ENCODE measurements around the gene PRR16.

PRR16 gene

DNA sequence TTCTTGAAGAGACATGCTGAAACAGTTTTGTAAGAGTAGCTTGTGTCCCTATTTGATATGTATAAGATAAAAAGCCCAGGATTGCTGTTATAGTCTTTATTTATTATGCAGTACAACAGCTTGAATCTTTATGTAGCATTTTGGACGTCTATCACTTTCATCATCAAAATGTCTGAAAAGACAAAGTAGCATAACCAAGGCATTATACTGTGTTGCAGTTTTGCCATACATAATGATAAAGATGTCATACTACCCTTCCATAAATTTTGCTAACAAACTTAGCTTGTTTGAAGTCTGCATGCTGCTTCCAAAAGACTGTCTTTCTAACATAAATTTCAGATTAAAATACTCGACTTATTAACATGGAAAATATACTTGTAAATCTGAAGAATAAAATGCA is 127.8 kb downstream of the PRR16 start:
- DNase-seq: no peak

DNA sequence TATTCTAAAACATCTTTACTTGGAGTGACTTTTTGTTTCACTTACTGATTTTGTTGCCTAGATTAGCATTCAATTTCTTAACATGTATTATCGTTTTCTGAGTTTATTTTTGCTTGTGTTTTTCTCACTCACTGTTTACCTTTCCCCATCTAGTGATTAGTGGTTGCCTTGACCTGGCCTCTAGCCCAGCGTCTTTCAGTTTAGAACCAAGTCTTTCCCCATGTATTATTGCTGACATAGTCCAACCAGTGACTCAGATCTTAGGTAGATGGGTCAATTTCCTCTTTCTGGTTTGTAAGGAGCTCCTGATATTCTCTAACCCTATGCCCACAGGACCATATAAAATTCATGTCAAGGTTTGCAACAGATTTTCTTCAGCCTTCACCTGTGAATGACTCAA is 135.5 kb downstream of the PRR16 start:
- DNase-seq: no peak

DNA sequence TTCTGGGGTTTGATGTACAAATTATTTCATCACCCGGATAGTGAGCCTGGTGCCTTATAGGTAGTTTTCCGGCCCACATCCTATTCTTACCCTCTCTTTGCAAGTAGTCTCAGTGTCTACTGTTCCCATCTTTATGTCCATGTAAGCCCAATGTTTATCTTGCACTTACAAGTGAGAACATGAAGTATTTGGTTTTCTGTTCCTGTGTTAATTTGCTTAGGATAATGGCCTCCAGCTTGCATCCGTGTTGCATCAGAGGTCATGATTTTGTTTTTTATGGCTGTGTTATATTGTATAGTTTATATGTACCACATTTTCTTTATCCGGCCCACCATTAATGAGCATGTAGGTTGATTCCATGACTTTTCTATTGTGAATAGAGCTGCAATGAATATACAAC is 136.5 kb downstream of the PRR16 start:
- DNase-seq: no peak

DNA sequence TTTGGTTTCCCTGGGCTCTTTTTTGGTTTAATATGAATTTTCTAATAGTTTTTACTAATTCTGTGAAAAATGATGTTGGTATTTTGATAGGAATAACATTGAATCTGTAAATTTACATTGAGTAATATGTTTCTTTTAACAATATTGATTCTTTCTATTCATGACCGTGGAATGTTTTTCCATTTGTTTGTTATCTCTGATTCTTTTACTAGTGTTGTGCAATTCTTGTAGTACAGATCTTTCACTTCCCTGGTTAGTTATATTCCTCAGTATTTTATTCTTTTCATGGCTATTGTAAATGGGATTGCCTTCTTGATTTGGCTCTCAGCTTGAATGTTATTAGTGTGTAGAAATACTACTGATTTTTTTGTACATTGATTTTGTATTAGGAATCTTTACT is 137.9 kb downstream of the PRR16 start:
- DNase-seq: no peak

DNA sequence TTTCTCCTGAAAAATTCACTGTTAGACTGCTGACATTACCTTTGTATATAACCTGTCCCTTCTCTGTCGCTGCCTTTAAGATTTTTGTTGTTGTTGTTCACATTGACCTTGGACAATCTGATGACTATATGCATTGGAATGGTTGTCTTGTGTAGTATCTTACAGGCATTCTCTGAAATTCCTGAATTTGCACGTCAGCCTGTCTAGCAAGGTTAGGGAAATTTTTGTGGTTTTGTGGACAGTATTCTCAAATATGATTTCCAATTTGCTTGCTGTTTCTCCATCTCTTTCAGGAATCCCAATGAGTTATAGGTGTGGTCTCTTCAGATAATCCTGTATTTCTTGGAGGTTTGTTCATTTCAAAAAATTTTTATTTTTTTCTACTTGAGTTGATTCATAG is 140.8 kb downstream of the PRR16 start:
- no peak for DNase-seq

DNA sequence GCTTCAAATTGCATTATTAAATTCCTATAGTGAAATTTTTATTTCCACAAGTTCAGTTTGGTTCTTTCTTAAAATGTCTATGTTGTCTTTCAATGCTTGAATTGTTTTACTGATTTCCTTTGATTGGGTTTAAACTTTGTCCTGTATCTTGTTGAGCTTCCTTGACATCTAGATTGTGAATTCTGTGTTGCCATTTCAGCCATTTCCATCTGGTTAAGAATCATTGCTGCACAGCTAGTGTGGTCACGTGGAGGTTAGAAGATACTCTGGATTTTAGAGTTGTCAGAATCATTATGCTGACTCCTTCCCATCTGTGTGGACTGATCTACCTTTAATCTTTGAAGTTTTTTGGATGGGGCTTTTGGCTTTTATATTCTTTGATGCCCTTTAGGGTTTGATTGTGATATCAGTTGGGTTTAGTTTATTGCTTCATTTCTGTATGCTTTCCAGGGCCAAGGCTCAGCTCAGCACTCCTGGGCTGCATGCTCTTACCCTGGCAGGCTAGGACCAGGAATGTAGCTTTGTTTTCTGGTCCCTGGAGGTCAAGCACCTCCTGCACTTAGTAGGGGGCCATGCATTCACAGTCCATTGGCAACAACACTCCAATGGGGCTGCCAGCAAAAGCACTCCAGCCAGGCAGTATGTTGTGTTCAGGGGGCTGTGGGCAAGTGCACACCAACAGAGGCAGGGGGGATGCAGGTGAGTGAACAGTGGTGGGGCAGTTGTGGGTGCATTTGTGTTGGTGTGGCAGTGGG is 141.4 kb downstream of the PRR16 start:
- DNase-seq: no peak

DNA sequence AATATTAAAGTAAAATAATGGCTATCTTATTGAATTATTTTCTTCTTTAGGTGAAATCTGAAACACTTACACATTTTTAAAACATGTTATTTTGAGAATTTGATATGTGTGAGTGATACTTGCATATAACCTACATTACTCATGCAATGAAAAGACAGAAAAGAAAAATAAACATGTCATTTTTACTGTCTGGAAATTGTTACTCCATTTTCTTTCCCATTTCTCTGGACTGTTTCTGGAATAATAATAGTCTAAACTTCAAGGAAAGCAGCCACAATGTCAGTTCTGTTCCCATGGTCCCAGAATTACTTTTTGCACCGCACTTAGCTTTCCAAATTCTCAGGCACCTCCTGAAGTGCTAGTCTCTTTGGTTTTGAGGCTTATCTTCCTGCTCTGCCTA is 145.5 kb downstream of the PRR16 start:
- DNase-seq: no peak

DNA sequence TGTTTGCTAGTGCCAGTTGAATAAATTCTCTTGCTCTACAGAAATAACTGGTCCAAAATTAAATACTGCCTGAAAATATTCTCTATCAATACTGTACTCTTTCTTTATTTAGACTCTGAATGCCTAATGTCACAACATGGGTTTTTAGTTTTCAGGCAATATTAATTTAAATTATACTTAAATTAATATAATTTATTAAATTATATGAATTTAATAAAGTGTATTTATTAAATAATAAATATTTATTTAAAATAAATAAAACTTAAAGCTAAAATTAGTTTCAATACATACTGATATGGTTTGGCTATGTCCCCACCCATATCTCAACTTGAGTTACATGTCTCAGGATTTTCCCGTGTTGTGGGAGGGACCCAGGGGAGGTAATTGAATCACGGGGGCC is 146.0 kb downstream of the PRR16 start:
- DNase-seq: no peak

DNA sequence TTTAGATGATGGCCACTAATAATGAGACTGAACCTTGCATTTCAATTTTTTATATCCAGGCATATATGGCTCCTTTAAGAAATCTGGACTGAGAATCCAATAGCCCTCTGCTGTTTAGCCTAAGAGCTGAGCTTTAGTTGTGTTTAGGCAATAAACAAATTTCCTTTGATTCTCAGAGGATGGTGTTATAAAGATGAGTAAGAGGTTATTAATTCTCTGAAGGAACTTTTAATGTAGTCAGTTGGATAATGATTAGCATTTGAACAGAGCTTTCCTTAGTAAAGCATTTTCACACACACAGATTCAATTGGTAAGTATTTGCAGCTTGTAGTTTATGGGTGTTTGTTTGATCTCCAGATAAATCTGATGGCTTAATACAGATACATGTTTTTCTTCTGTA is 149.6 kb downstream of the PRR16 start:
- DNase-seq: no peak

DNA sequence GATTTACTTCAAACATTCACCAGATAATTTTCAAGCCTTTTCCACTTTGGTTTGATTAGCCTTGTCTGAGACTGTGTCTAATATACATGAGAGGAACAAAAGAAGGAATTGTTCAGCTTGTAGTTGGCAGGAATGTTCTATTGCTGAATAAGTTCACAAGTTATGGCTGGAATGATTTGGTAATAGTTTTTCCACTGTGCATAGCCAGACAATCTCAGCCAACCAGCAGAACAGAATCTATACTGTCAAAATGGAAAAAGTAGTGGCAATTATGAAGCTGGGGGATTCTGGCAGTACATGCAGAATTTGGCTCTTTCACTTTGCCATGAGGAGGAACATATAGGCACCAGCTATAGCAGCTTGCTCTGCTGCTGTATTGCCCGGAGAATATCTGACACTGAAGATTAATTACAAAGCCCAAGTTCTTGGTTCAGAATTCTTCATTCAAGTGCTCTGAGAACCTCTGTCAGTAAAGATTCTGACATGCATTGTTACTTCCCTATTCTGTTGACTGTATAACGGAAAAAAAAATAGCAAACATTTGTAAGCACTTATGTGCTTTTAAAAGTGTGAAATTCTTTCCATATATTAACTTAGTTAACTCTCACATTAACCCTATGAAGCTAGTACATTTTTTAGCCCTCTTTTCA is 150.6 kb downstream of the PRR16 start:
- no peak for DNase-seq

DNA sequence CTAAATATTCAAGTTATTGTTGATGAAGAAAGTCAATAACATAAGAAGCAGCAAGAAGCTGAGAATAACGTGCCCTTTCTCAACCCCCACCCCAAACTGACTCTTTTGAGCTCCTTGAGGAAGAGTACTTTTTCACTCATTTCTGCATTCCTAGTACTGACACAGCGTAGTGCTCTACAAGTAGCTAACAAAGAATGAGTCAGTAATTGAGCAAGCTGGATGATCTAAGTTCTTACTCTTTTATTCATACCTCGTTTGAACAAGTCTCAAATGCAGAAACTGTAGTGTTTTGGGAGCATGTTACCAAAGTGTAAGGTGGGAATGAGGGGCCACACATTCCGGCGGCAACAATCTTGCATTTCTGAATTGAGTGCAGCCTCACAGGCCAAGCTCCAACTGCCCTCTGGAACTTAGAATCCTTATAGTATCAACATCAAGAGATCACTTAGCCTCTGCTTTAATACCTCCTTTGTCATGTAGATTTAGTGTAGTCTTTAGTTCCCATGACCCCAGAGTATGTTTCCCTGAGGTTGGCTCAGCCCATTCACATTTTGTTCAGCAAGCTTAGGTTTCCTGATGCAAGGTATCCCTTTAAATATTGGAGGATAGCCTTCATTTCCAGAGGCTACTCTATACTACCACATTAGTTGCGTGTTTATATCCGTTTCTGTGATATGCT is 152.0 kb downstream of the PRR16 start:
- no peak for DNase-seq

DNA sequence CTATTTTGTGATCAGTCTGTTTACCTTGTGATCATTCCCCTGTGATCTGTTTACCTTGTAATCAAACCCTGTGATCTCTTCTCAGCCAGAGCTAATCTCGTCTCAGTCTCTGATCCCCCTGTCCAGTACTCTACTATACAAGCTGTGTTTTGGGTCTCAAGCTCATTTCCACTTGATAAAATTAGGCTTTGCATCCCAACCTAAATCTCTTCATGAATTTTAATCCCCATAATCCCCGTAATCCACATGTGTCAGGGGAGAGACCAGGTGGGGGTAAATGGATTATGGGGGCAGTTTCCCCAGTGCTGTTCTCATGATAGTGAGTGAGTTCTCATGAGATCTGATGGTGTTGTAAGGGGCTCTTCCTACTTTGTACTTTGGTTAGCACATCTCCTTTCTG is 157.2 kb downstream of the PRR16 start:
- DNase-seq: no peak

DNA sequence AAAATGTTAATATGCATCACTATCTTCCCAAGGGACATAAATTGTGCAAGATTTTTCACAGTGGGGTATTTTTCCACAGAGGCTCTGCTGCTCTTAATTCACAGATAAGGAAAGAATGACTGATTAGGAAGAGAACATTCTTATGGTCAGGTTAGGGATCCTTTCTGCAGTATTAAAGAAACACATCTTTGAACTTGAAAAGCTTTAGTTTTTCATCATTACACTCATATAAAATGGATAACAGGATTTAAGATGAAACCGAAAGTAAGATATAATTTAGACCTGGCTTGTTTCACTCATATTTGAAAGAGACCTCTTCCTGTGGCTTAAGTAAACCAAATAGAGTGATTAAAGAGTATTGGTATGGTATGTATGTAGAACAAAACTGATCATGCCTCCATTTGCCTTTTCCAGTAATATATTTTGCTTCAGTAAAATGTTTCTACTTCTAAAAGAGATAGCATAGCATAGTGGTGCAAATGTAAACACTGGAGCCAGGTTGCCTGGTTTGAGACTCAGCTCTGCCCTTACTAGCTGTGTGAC is 160.0 kb downstream of the PRR16 start:
- DNase-seq: no peak

DNA sequence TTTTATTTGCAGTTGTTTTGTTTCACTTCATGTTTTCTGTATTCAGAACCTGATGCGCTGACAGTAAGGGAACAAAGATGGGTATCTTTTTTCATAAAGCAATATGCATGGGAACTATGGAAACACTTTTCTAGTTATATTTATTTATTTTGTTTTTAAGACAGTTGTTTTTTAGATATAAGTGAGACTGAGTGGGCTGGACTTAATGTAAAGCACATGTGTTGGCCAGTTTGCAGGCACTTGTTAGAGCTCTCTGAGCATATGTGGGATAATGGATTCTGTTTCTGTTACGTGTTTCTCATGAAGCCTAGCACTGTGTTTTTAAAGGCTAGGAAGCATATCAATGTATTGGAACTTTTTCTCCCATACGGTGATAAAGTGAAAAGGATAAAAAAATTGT is 164.1 kb downstream of the PRR16 start:
- no peak for DNase-seq

DNA sequence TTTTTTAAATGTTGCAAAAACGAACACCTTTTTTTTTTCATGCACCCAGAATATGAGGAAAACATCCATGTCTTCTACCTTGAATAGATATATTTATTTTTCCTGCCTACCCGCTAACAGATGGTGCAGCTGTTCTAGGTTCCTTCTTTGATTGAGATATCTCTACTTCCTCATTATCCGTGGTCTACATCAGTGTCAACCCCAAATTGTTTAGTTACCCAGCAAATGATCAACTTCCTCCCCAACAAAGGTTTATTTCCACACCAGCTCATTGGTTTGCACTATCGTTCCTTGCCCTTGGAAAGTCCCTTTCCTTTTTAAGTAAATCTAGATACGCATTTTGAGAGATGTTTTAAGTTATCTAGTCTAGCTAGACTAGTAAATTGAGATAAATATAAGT is 166.4 kb downstream of the PRR16 start:
- no peak for DNase-seq

DNA sequence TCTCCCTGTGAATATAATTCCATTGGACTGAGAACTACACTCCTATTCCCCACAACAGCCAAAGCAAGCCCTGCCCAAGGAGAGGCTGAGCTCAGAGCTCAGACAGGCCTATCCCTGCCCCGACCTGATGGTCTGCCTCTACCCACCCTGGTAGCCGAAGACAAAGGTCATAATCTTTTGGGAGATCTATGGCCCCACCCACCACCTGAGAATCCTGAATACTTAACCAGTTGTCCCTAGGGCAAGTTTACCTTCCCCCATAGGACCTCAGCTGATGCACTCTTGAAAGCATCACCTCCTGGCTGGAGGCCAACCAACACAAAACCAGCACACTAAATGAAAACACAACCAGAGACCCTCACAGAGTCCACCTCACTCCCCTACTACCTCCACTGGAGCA is 167.5 kb downstream of the PRR16 start:
- DNase-seq: no peak

DNA sequence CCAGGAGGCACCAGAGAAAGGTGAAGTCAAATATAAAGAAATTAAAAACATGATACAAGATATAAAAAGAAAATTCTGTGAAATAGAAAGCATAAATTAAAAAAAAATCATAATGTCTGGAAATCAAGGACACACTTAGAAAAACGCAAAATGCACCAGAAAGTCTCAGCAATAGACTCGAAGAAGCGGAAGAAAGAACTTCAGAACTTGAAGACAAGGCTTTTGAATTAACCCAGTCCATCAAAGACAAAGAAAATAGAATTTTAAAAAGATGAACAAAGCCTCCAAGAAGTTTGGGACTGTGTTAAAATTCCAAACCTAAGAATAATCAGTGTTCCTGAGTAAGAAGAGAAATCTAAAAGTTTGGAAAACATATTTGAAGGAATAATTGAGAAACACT is 168.3 kb downstream of the PRR16 start:
- DNase-seq: no peak

DNA sequence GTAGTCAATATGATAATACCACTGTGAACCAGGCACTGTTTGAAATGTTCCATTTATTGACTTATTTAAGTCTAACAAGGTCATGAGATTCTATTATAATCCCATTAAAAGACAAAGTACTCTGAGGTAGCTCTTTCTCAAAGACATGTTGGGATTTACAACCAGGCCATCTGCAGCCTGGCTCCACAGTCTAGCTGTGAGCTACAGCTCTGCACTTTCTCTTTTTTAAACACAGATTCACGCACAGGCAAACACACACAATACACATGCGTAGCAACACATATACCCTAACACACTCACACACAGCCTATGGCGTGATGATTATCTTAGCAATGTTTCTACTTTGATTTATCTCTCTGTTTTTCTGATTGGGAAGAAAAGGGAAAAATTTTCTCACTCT is 174.3 kb downstream of the PRR16 start:
- DNase-seq: no peak

DNA sequence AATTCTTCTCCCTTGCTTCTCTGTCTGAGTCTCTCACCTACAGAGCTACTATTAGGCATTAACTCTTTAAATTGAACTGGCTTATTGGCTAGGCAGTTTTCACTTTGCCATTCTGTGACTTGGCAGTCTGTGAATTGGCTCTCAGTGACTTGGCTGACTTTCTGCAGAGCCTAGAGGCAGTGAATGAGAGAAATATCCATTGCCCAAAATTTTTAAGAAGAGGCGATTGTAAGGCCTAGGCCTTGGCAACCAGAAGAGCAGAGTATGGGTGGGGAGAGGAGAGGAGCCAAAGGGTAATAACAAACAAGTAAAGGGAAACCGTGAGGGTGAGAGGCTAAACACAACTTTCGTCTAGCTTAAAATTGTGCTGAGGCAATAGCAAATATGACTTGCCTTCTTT is 176.7 kb downstream of the PRR16 start:
- DNase-seq: no peak

DNA sequence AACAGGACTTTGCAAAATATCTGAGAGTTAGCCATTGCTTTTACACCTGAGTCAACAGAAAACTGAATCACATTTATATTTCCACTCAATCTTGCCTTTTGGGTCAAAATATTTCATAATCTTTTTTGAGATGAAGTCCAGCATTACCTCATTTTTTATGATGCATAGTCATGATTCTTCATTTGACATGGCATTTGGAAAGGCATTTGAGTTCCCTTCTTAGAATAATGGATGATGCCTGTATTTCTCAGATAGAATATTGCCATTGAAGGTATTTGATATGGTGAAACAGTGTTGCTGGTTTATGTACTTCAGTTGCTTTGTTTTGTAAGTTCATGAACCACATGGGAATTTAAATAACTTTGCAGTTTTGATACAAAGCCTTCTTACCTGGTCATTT is 180.4 kb downstream of the PRR16 start:
- no peak for DNase-seq

DNA sequence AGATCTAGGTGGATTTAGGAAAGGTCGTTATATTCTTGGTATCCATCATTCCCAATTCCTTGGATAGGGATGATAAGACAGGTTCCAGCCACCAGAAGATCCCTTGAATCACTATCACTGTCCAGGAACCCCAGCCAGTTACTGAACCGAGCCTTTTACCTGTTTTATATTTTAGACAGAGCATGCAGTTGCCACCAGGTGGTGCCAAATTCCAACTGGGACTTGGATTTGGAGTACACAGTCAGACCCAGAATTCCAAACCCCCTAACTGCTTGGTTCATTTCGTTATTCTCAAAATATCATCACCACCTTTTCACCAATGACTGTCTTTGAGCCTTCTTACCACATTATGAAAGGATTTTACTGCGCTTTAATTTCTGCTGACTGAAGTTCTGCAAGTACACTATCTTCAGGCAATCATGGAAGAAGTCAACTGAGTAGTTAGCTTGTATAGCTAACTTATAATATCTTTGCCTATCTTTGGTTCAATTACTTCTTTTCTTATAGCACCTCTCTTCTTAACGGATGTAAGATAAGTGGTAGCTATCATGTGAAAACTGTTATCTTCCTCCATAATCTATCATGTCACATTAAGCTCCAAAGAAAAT is 191.8 kb downstream of the PRR16 start:
- peak in 1 of 2 experiments; percentile 4 for DNase-seq

DNA sequence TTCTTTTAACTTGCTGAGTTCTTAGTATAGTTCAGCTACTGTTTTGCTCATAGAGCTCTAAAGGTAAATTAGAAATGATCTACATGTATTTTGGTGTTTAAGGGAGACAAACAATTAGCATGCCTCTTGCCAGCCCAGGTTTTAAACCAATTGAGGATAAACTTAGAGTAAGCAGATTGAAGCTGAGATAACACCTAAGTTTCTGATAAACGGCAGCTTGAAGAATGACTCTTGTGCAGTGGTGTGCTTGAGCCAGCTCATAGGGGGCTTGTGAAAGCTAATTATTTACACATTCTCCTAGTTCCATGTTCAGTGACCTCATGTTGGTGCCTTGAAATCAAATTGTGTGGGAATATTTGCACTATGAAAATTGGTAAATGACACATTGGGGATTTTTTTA is 193.0 kb downstream of the PRR16 start:
- DNase-seq: no peak

DNA sequence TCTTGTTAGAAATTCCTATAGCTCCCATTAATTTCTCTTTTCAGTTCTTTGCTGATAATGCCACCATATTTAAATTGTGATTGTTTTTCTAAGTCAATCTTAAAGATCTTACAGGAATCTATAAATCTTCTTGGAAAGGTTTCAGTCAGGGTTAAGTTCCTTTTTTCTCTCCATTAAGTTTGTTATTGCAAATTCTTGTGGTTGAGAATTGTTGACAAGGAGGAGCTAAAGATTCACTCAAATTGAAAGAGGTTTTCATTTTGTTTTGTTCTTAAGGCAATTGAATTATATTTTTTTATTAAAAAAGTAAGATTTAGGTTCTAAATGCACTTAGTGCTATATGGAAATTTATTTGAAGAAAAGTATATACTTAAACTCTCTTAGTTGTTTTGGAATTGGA is 213.4 kb downstream of the PRR16 start:
- DNase-seq: no peak

DNA sequence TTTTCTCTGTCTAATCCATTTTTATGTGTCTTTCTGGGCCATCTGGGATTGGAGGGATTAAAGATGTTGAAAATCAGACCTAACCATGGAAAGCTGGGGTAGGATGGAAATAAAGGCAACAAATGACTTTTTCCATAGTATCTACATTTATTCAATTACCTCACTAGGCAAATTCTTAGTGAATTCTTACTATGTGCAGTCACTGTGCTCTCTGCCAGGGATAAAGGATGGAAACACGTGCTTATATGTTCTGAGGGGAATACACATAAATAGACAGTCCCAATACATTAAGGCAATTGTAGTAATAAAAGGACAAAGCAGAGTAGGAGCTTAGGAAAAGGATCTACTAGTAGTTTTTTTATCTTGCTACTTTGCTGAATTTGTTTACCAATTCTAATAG is 214.2 kb downstream of the PRR16 start:
- no peak for DNase-seq

All from AML-193 (cell line).